WERI-Rb-1 (cell line): Measurements from ENCODE around the gene RHOT1.
A peak's percentile ranks its signal among the peaks of the same experiment; 100 is the strongest.

Source experiments
- DNase-seq: peaks from one replicate; pipeline ENCODE4 v3.0.0-alpha.2; 2020
- H3K27ac ChIP-seq: fragments of 250-450 bp; sonication (Bioruptor Pico); 2 replicates; pipeline ENCODE4 v1.5.1; 2020; ENCODE audit warnings: mild to moderate bottlenecking, moderate library complexity
- H3K27me3 ChIP-seq: fragments of 250-450 bp; sonication (Bioruptor Pico); 2 replicates; pipeline ENCODE4 v1.5.1; 2021; ENCODE audit warnings: mild to moderate bottlenecking, low read depth, moderate library complexity; ENCODE audit not compliant: insufficient read depth, severe bottlenecking
- H3K36me3 ChIP-seq: fragments of 250-450 bp; sonication (Bioruptor Pico); 2 replicates; pipeline ENCODE4 v1.5.1; 2020; ENCODE audit warnings: mild to moderate bottlenecking, moderate library complexity
- H3K4me3 ChIP-seq: 2 replicates; pipeline ENCODE4 v1.5.1; 2011; ENCODE audit warnings: low read depth, mild to moderate bottlenecking, control low read depth, low read length
- H3K9me3 ChIP-seq: fragments of 250-450 bp; sonication (Bioruptor Pico); 2 replicates; pipeline ENCODE4 v1.5.1; 2021; ENCODE audit warnings: mild to moderate bottlenecking, moderate library complexity; ENCODE audit not compliant: severe bottlenecking
- CTCF ChIP-seq: IDR thresholded peaks from 2 replicates; pipeline ENCODE4 v1.5.1; 2011; ENCODE audit warnings: low read depth, mild to moderate bottlenecking, control low read depth, inconsistent platforms, low read length

The RHOT1 gene

DNA sequence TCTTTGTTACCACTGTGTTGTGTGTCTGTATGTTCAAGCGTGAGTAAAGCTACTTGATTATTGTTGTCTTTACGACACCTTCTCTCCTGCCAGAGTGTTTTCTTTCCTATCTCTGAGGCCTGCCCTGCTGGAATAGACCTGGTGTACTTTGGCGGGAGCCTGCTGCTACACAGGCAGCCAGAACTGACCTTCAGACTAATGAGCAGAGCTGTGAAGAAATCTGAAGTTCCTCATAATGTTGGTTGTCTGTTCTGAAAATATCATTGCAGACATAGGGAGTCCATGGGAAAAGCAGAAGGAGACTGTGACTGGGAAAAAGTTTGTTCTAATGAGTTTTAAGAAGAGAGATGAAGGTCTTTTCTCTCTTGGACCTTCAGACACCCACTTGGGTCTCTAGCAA lies 9.8 kb downstream of the RHOT1 start:
- TF ChIP-seq CTCF, result no peak
- H3K27ac ChIP-seq, result no peak overlapping the region; the same call in 1 of the 2 replicates
- no peaks in the 10 kb centered on the region for H3K9me3 ChIP-seq
- no peak overlapping the region for H3K4me3 ChIP-seq
- H3K36me3 ChIP-seq, result peaks cover 45% of the 10 kb centered on the region
- no peaks in the 10 kb centered on the region for H3K27me3 ChIP-seq
- no peak for DNase-seq

- Histone ChIP-seq H3K4me3 (no peak overlapping the region), H3K27me3 (no peaks in the 10 kb centered on the region), H3K36me3 (peaks cover 55% of the 10 kb centered on the region), H3K27ac (peak overlapping the region; percentile 64), H3K9me3 (no peaks in the 10 kb centered on the region)
- no peak for DNase-seq
- no peak for TF ChIP-seq CTCF
Measured at GRCh38 chr17:32155896-32156295, 13.6 kb downstream of the RHOT1 start.

- Histone ChIP-seq H3K27me3 (no peaks in the 10 kb centered on the region), H3K27ac (peak overlapping the region; percentile 64), H3K36me3 (peaks cover 61% of the 10 kb centered on the region), H3K4me3 (no peak overlapping the region), H3K9me3 (no peaks in the 10 kb centered on the region)
- peak; percentile 59 for DNase-seq
- no peak for TF ChIP-seq CTCF
Measured at GRCh38 chr17:32156656-32157055, 14.4 kb downstream of the RHOT1 start.

GRCh38 chr17:32157225-32157624 lies 14.9 kb downstream of the RHOT1 start:
- no peak for DNase-seq
- no peaks in the 10 kb centered on the region for H3K9me3 ChIP-seq
- H3K27me3 ChIP-seq, result no peaks in the 10 kb centered on the region
- peak overlapping the region; percentile 64 for H3K27ac ChIP-seq
- peaks cover 62% of the 10 kb centered on the region for H3K36me3 ChIP-seq
- no peak for TF ChIP-seq CTCF
- H3K4me3 ChIP-seq, result no peak overlapping the region

DNA sequence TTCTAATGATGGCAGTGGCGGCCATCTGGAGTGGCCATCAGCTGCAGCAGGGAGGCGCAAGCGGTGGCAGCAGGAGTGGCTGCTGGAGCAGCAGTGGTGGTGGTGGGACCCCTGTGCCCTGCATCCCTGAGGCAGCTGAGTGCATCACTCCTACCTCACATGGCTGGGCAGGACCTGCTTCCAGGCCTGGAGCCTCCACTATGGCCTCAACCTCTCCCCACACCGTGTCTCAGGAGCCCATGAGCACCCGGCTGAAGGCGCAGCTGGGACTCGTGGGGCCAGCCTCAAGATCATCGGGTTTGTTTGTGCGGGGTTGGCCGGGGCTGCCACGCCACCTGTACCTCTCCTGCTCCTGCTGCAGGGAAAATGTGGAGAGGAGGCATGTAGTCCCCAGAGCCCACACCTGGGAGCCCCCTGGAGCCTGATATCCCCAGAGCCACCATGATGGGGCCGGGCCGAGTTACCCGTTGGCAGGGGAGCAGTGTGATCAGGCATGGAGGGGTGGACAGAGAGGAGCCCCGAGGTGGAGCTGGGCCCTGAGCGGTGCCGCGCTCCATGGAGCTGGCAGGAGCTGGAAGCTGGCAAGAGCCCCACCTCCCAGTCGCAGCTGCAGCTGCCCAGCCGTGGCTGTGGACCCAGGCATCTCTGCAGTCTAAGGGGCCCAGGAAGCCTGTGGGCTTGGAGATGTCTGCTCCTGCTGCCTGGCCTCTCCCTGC lies 16.7 kb downstream of the RHOT1 start:
- Histone ChIP-seq H3K9me3 (no peaks in the 10 kb centered on the region), H3K36me3 (peaks cover 55% of the 10 kb centered on the region), H3K27me3 (no peaks in the 10 kb centered on the region), H3K4me3 (no peak overlapping the region), H3K27ac (no peak overlapping the region; the same call in 1 of the 2 replicates)
- TF ChIP-seq CTCF, result no peak
- DNase-seq, result no peak
